SK-N-SH treated with all-trans-retinoic acid at 6 μM for 48 hours (cell line): ENCODE results near the gene BTBD3.

Source experiments
- ATAC-seq: fragments of 200-7000 bp; cut with Tn5 transposase; 3 replicates; pipeline ENCODE4 v1.9.1; 2020; ENCODE audit warnings: mild to moderate bottlenecking, moderate library complexity
- ARNTL ChIP-seq: fragments of 450-650 bp; formaldehyde crosslinking; IDR thresholded peaks from 2 replicates; pipeline ENCODE4 v1.5.0; 2020; ENCODE audit warnings: low read depth, mild to moderate bottlenecking, moderate library complexity, borderline replicate concordance
- BACH2 ChIP-seq: fragments of 250-450 bp; sonication (Bioruptor Pico); IDR thresholded peaks from 2 replicates; pipeline ENCODE4 v1.9.0; 2021; ENCODE audit warnings: mild to moderate bottlenecking, borderline replicate concordance
- GLIS3 ChIP-seq: fragments of 250-450 bp; sonication (Bioruptor Pico); IDR thresholded peaks from 2 replicates; pipeline ENCODE4 v1.5.0; 2020; ENCODE audit warnings: mild to moderate bottlenecking, moderate library complexity
- ISL1 ChIP-seq: fragments of 250-450 bp; sonication (Bioruptor Pico); IDR thresholded peaks from 2 replicates; pipeline ENCODE4 v2.1.2; 2022; ENCODE audit warnings: mild to moderate bottlenecking, moderate library complexity
- OSR1 ChIP-seq: fragments of 250-450 bp; sonication (Bioruptor Pico); IDR thresholded peaks from 2 replicates; pipeline ENCODE4 v1.8.0; 2022; ENCODE audit warnings: moderate library complexity, mild to moderate bottlenecking, inconsistent platforms
- PPARA ChIP-seq: fragments of 250-450 bp; sonication (Bioruptor Pico); IDR thresholded peaks from 2 replicates; pipeline ENCODE4 v1.5.0; 2020; ENCODE audit warnings: mild to moderate bottlenecking, borderline replicate concordance
- RARB ChIP-seq: fragments of 250-450 bp; sonication (Bioruptor Pico); IDR thresholded peaks from 2 replicates; pipeline ENCODE4 v1.8.0; 2021; ENCODE audit warnings: mild to moderate bottlenecking, moderate library complexity
- TCF4 ChIP-seq: fragments of 250-450 bp; sonication (Bioruptor Pico); IDR thresholded peaks from 2 replicates; pipeline ENCODE4 v1.8.0; 2021; ENCODE audit warnings: mild to moderate bottlenecking, moderate library complexity, borderline replicate concordance
- ZC3H10 ChIP-seq: fragments of 250-450 bp; sonication (Bioruptor Pico); IDR thresholded peaks from 2 replicates; pipeline ENCODE4 v1.5.1; 2021; ENCODE audit warnings: mild to moderate bottlenecking, moderate library complexity
- ZFP3 ChIP-seq: fragments of 250-450 bp; sonication (Bioruptor Pico); IDR thresholded peaks from 2 replicates; pipeline ENCODE4 v1.5.0; 2020; ENCODE audit warnings: mild to moderate bottlenecking, moderate library complexity
- ZFP30 ChIP-seq: fragments of 450-650 bp; formaldehyde crosslinking; IDR thresholded peaks from 2 replicates; pipeline ENCODE4 v1.5.0; 2022; ENCODE audit warnings: mild to moderate bottlenecking, moderate library complexity
- ZNF70 ChIP-seq: fragments of 450-650 bp; formaldehyde crosslinking; IDR thresholded peaks from 2 replicates; pipeline ENCODE4 v1.5.0; 2020; ENCODE audit warnings: mild to moderate bottlenecking, moderate library complexity
- ZNF8 ChIP-seq: fragments of 450-650 bp; formaldehyde crosslinking; IDR thresholded peaks from 2 replicates; pipeline ENCODE4 v1.5.0; 2020; ENCODE audit warnings: mild to moderate bottlenecking, moderate library complexity
- TF ChIP-seq, protein P1 (sequence below): fragments of 250-450 bp; sonication (Bioruptor Pico); IDR thresholded peaks from 2 replicates; pipeline ENCODE4 v1.5.1; 2021; ENCODE audit warnings: mild to moderate bottlenecking, moderate library complexity
- TF ChIP-seq, protein P2 (sequence below): fragments of 250-450 bp; sonication (Bioruptor Pico); IDR thresholded peaks from 2 replicates; pipeline ENCODE4 v1.5.0; 2020; ENCODE audit warnings: mild to moderate bottlenecking, moderate library complexity
- TF ChIP-seq, protein P3 (sequence below): fragments of 250-450 bp; sonication (Bioruptor Pico); IDR thresholded peaks from 2 replicates; pipeline ENCODE4 v1.5.1; 2020; ENCODE audit warnings: low read depth, mild to moderate bottlenecking, moderate library complexity
- TF ChIP-seq, protein P4 (sequence below): fragments of 250-450 bp; sonication (Bioruptor Pico); IDR thresholded peaks from 2 replicates; pipeline ENCODE4 v1.8.0; 2020; ENCODE audit warnings: mild to moderate bottlenecking, moderate library complexity, borderline replicate concordance
- TF ChIP-seq, protein P5 (sequence below): fragments of 250-450 bp; sonication (Bioruptor Pico); IDR thresholded peaks from 2 replicates; pipeline ENCODE4 v1.8.0; 2021; ENCODE audit warnings: low read depth, mild to moderate bottlenecking, moderate library complexity, borderline replicate concordance

The BTBD3 gene

DNA sequence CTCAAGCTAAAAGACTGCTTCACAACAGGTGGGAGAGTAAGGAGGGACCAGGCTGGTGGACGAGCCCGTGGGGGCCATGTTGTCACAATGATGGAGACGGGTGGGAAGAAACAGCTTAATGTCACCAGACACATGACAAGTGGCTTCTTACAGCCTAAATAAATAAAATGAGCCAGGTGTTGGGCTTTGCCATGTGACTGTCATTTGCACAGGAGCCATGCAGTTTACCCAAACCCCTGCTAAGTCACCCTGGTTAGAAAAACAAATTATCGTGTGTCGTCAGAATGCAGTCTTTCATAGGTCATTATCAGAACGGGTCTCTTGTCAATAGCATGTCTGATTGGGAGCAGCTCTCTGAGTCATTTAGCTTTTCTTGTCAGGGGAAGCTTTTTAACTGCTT is 18.5 kb downstream of the BTBD3 start:
- TF ChIP-seq BACH2 (CRISPR knock-in tag) (no peak), ARNTL (CRISPR knock-in tag) (no peak), RARB (no peak), ZFP3 (CRISPR knock-in tag) (no peak), ZNF70 (no peak), OSR1 (CRISPR knock-in tag) (no peak)
- TF ChIP-seq, protein P1, sequence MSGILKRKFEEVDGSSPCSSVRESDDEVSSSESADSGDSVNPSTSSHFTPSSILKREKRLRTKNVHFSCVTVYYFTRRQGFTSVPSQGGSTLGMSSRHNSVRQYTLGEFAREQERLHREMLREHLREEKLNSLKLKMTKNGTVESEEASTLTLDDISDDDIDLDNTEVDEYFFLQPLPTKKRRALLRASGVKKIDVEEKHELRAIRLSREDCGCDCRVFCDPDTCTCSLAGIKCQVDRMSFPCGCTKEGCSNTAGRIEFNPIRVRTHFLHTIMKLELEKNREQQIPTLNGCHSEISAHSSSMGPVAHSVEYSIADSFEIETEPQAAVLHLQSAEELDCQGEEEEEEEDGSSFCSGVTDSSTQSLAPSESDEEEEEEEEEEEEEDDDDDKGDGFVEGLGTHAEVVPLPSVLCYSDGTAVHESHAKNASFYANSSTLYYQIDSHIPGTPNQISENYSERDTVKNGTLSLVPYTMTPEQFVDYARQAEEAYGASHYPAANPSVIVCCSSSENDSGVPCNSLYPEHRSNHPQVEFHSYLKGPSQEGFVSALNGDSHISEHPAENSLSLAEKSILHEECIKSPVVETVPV = no peak
- TF ChIP-seq, all 23 proteins: peak for 0

DNA sequence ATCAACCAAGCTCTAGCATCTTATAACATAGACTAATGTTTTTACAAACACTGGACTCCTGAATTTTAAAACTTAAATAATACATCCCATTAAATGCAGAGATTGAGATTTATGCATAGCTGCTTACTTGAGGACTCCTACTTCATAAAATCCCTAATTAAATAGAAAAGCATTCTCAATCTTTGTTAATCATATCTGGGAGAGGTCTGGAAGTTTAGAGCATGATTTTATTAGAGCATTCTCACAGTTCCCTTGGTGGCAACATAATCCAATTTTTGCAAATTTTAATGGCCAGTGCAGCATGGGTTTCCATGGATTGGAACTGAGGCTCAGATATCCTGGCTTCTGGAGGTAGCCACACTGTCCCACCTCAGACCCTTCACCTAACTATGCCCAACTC is 19.5 kb downstream of the BTBD3 start:
- ATAC-seq = no peak
- TF ChIP-seq RARB (no peak), GLIS3 (CRISPR knock-in tag) (peak; percentile 15; the same call in 1 of the 2 replicates), ZNF70 (no peak), TCF4 (CRISPR knock-in tag) (peak; percentile 91), ISL1 (CRISPR knock-in tag) (peak; percentile 54)
- TF ChIP-seq, protein P2, sequence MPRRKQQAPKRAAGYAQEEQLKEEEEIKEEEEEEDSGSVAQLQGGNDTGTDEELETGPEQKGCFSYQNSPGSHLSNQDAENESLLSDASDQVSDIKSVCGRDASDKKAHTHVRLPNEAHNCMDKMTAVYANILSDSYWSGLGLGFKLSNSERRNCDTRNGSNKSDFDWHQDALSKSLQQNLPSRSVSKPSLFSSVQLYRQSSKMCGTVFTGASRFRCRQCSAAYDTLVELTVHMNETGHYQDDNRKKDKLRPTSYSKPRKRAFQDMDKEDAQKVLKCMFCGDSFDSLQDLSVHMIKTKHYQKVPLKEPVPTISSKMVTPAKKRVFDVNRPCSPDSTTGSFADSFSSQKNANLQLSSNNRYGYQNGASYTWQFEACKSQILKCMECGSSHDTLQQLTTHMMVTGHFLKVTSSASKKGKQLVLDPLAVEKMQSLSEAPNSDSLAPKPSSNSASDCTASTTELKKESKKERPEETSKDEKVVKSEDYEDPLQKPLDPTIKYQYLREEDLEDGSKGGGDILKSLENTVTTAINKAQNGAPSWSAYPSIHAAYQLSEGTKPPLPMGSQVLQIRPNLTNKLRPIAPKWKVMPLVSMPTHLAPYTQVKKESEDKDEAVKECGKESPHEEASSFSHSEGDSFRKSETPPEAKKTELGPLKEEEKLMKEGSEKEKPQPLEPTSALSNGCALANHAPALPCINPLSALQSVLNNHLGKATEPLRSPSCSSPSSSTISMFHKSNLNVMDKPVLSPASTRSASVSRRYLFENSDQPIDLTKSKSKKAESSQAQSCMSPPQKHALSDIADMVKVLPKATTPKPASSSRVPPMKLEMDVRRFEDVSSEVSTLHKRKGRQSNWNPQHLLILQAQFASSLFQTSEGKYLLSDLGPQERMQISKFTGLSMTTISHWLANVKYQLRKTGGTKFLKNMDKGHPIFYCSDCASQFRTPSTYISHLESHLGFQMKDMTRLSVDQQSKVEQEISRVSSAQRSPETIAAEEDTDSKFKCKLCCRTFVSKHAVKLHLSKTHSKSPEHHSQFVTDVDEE (CRISPR knock-in tag) = peak; percentile 79
- TF ChIP-seq, protein P3, sequence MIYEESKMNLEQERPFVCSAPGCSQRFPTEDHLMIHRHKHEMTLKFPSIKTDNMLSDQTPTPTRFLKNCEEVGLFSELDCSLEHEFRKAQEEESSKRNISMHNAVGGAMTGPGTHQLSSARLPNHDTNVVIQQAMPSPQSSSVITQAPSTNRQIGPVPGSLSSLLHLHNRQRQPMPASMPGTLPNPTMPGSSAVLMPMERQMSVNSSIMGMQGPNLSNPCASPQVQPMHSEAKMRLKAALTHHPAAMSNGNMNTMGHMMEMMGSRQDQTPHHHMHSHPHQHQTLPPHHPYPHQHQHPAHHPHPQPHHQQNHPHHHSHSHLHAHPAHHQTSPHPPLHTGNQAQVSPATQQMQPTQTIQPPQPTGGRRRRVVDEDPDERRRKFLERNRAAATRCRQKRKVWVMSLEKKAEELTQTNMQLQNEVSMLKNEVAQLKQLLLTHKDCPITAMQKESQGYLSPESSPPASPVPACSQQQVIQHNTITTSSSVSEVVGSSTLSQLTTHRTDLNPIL (CRISPR knock-in tag) = peak; percentile 16; the same call in 1 of the 2 replicates

More for the DNA sequence above, 18.5 kb downstream of the BTBD3 start:
- no peak for ATAC-seq

DNA sequence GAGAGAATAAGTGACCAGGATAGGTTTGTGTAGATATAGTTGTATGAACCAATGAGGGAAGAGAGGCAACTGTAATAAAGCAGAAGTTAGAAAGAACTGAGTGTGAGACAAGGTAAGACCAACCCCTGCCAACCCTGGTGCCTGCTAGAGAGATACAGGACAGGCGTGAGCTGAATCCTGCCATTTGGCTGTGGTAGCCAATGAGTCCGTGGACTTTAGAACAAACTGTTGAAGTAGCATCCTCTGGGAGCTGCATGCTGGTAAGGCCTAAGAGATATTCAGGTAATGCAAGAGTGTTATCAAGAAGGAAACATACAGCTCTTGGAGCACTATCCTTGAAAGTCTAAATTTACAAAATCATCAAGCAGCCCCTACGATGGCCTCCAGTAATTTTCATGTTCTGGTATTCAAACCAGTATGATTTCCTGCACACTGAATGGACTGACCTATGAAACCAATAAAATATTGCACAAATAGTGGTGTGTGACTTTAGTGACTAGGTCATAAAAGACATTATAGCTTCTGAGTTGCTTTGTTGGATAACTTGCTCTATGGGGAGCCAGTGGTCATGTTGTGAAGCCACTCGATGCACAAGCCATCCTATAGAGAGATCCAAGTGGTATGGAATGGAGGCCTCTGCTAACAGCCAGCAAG is 24.0 kb downstream of the BTBD3 start:
- TF ChIP-seq ZFP30 (CRISPR knock-in tag) = no peak
- TF ChIP-seq PPARA (CRISPR knock-in tag) = no peak
- TF ChIP-seq GLIS3 (CRISPR knock-in tag) = no peak
- no peak for TF ChIP-seq ARNTL (CRISPR knock-in tag)
- ATAC-seq = no peak

DNA sequence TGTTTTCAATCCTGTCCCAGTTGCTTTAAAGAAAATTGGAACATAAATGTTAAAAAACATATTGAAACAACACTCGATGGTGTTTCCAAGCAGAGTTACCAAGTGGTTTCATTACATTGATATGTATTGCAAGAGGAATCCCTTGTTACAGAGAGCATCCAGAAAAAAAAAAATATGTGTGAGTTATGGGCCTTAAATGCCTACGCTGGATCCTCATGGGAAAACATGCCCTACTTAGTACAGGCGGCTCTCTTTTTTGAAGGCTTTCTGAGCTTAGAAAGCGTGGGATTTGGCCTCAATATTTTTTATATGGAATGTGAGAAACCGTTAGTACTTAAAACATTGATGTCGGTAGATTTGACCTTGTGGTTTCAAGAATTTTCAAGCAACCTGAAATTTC is 26.1 kb downstream of the BTBD3 start:
- TF ChIP-seq, protein P4, sequence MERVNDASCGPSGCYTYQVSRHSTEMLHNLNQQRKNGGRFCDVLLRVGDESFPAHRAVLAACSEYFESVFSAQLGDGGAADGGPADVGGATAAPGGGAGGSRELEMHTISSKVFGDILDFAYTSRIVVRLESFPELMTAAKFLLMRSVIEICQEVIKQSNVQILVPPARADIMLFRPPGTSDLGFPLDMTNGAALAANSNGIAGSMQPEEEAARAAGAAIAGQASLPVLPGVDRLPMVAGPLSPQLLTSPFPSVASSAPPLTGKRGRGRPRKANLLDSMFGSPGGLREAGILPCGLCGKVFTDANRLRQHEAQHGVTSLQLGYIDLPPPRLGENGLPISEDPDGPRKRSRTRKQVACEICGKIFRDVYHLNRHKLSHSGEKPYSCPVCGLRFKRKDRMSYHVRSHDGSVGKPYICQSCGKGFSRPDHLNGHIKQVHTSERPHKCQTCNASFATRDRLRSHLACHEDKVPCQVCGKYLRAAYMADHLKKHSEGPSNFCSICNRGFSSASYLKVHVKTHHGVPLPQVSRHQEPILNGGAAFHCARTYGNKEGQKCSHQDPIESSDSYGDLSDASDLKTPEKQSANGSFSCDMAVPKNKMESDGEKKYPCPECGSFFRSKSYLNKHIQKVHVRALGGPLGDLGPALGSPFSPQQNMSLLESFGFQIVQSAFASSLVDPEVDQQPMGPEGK (CRISPR knock-in tag) = no peak
- TF ChIP-seq TCF4 (CRISPR knock-in tag) = no peak
- no peak for TF ChIP-seq ZC3H10
- TF ChIP-seq, protein P5, sequence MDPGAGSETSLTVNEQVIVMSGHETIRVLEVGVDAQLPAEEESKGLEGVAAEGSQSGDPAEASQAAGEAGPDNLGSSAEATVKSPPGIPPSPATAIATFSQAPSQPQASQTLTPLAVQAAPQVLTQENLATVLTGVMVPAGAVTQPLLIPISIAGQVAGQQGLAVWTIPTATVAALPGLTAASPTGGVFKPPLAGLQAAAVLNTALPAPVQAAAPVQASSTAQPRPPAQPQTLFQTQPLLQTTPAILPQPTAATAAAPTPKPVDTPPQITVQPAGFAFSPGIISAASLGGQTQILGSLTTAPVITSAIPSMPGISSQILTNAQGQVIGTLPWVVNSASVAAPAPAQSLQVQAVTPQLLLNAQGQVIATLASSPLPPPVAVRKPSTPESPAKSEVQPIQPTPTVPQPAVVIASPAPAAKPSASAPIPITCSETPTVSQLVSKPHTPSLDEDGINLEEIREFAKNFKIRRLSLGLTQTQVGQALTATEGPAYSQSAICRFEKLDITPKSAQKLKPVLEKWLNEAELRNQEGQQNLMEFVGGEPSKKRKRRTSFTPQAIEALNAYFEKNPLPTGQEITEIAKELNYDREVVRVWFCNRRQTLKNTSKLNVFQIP (CRISPR knock-in tag) = no peak
- TF ChIP-seq ZNF8 (CRISPR knock-in tag) = no peak
- no peak for TF ChIP-seq ZFP3 (CRISPR knock-in tag)
- TF ChIP-seq ZFP30 (CRISPR knock-in tag) = no peak
- no peak for TF ChIP-seq BACH2 (CRISPR knock-in tag)

More for the DNA sequence above, 26.1 kb downstream of the BTBD3 start:
- ATAC-seq = no peak
